BE2C (cell line): ENCODE results near the gene FOXO1.
A peak's percentile ranks its signal among the peaks of the same experiment; 100 is the strongest.
"Not testable (repeated sequence)": the region's sequence is repeated elsewhere in the genome, so short reads cannot be mapped to it uniquely, and the experiment has no call there.

Experiments
- DNase-seq: peaks from one replicate; pipeline ENCODE4 v3.0.0-alpha.2; 2020
- H3K27me3 ChIP-seq: fragments of 250-450 bp; sonication (Bioruptor Pico); 2 replicates; pipeline ENCODE4 v1.5.1; 2020; ENCODE audit warnings: mild to moderate bottlenecking
- H3K36me3 ChIP-seq: fragments of 250-450 bp; sonication (Bioruptor Pico); 2 replicates; pipeline ENCODE4 v1.5.1; 2020; ENCODE audit warnings: mild to moderate bottlenecking
- H3K4me1 ChIP-seq: fragments of 250-450 bp; sonication (Bioruptor Pico); 2 replicates; pipeline ENCODE4 v1.5.1; 2020
- H3K4me3 ChIP-seq: 2 replicates; pipeline ENCODE4 v1.5.1; 2011; ENCODE audit warnings: low read depth, low read length
- H3K9me3 ChIP-seq: fragments of 250-450 bp; sonication (Bioruptor Pico); 2 replicates; pipeline ENCODE4 v1.5.1; 2020
- TF ChIP-seq, protein P1 (sequence below): IDR thresholded peaks from 2 replicates; pipeline ENCODE4 v1.5.1; 2012; ENCODE audit warnings: mild to moderate bottlenecking, low read depth, low read length

FOXO1 gene

DNA sequence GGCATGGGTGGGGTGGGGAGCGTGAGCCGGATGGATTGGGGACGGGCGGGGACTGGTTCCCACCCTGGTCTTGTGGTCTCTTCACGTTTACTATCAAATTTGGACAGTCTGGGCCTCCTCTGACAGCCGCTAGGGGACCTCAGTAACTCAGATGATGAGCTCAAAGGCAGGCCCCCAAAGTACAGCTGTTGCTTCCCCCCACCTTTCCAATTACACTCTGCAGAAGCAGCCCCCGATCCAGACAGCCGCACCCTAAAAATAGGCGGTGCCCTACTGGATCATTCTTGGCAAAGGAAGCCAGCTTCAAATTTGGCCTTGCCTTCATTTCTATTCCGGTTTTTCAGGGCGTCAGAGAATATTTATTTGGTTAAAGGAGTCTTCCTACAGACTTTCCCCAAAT, 1.9 kb upstream of the FOXO1 start:
- H3K4me3 ChIP-seq, result no peak overlapping the region

DNA sequence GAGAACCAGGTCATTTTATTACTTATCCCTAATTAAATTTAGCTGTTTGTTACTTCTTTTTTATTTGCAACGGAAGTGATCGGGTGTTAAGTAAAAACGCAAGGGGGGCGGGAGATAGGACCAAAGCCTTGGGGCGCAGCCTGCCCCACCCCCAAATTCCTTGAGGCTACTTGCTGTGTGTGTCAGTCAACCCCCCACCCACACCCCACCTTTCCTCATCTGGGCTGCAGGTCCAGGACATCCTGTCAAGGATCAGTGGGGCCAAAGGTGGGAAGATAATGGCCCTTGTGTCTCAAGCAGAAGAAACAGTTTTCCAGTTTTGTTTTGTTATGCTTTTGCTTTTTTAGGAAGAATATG, 1.2 kb upstream of the FOXO1 start:
- Histone ChIP-seq H3K36me3 (no peaks in the 10 kb centered on the region), H3K4me3 (peak overlapping the region; percentile 70), H3K9me3 (no peaks in the 10 kb centered on the region), H3K4me1 (no peaks in the 10 kb centered on the region), H3K27me3 (peaks cover 41% of the 10 kb centered on the region)
- DNase-seq, result no peak
- TF ChIP-seq, protein P1, sequence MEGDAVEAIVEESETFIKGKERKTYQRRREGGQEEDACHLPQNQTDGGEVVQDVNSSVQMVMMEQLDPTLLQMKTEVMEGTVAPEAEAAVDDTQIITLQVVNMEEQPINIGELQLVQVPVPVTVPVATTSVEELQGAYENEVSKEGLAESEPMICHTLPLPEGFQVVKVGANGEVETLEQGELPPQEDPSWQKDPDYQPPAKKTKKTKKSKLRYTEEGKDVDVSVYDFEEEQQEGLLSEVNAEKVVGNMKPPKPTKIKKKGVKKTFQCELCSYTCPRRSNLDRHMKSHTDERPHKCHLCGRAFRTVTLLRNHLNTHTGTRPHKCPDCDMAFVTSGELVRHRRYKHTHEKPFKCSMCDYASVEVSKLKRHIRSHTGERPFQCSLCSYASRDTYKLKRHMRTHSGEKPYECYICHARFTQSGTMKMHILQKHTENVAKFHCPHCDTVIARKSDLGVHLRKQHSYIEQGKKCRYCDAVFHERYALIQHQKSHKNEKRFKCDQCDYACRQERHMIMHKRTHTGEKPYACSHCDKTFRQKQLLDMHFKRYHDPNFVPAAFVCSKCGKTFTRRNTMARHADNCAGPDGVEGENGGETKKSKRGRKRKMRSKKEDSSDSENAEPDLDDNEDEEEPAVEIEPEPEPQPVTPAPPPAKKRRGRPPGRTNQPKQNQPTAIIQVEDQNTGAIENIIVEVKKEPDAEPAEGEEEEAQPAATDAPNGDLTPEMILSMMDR, result no peak

More for the DNA sequence above, 1.9 kb upstream of the FOXO1 start:
- Histone ChIP-seq H3K27me3 (peaks cover 36% of the 10 kb centered on the region), H3K36me3 (no peaks in the 10 kb centered on the region), H3K9me3 (no peaks in the 10 kb centered on the region), H3K4me1 (no peaks in the 10 kb centered on the region)
- TF ChIP-seq, protein P1, result no peak
- DNase-seq, result no peak

DNA sequence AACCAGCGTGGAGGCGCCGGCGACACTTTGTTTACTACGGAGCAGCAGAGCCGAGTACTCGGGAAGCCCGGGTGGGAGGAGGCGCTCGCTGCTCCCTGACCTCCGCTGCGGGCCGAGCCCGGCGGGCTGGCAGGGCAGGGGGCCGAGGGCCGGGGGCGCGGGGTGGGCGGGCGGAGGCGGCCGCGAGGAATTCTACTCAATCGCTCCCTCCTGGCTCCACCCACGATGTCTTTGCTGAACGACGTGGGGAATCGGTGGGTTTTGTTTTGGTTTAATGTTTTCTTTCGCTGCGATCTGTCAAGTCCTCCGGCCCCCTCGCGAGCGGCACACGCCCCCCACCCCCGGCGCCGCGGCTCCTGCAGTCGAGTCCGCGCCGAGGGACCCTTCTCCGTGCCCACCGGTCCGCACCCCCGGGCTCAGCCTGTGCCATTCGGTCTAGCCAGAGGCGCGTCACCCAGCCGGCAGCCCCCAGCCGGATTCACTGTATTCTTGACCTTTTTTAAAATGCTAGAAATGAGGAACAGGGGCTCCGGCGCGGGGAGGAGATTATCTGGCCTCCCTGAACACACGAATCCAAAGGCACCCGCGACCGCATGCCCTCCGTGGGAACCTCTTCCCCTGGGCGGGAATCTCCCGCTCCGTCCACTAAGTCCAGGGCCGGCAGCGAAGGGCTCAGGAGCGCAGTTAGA, 636 bp upstream of the FOXO1 start:
- peak; percentile 24 for DNase-seq
- Histone ChIP-seq H3K4me1 (no peaks in the 10 kb centered on the region), H3K27me3 (peaks cover 41% of the 10 kb centered on the region), H3K4me3 (peak overlapping the region; percentile 70), H3K36me3 (no peaks in the 10 kb centered on the region), H3K9me3 (no peaks in the 10 kb centered on the region)
- TF ChIP-seq, protein P1, result no peak

DNA sequence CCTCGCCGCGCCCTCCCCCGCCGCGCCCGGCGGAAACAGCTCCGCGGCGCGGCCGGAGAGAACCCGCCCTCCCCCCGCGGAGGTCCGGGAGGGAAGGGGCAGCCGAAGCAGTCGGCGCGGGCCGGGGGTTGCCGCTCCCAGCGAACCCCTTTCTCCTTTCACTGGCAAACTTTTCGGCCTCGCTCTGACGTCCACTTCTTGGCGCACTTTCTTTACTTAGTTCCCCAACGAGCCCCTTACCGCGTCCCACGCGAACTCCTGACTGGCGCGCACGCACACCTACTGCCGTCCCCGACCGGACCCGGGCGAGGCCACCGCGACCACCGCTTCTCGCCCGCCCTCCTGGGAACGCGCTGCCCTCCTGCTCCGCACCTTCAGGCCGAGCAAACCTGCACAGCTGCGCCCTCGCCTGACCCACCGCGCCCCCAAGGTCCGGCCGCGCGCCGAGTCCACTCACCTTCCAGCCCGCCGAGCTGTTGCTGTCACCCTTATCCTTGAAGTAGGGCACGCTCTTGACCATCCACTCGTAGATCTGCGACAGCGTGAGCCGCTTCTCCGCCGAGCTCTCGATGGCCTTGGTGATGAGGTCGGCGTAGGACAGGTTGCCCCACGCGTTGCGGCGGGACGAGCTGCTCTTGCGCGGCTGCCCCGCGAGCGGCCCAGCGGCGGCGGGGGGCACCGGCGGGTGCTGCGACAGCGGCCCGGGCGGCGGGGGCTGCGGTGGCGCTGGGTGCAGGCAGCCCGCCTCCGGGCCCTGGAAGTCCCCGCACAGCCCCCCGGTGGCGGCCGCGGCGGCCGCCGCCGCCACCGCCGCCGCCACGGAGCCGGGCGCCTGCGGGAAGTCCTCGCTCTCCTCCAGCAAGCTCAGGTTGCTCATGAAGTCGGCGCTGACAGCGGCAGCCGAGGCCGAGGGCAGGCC, 1.1 kb downstream of the FOXO1 start:
- Histone ChIP-seq H3K36me3 (no peaks in the 10 kb centered on the region), H3K27me3 (peaks cover 41% of the 10 kb centered on the region), H3K9me3 (no peaks in the 10 kb centered on the region), H3K4me3 (peak overlapping the region; percentile 52), H3K4me1 (no peaks in the 10 kb centered on the region)
- TF ChIP-seq, protein P1, result no peak
- DNase-seq, result peak; percentile 35

DNA sequence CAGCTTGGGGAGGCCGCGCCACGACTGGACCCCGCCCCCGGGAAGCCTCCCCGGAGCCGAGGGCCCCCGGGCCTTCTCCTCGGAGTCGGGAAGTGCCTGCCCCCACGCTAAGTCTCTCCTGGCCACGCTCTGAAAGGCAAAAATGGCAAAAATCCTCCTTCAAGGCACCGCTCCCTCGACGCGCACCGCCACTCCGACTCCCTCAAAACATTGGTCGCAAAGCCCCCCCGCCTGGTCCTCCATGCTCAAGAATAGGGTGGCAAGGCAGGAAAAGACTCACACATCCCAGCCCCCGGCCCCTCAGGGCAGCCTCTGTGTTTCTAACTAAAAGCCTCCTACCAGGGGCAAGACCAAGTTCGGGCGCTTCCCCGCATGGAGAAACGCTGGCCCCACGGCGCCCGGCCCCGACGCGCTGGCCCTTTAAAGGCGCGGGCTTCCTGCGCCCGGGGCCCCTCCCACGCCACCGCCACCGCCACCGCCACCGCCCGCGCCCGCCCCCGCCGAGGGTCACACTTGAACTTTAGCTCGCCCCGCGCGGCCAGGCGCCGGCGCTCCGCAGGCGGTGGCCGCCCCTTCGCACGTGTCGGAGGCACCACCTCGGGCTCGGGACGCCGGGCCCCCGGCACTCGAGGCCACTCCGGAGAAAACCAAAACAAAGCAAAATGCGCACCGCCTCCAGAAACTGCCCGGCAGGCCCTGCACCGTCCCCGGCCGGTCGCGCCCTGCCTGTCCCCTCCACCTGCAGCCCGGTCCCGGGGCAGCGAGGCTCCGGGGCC, 1.9 kb downstream of the FOXO1 start:
- peak; percentile 13 for DNase-seq
- no peaks in the 10 kb centered on the region for H3K4me1 ChIP-seq
- no peak overlapping the region; the same call in 1 of the 2 replicates for H3K4me3 ChIP-seq
- peaks cover 44% of the 10 kb centered on the region for H3K27me3 ChIP-seq
- H3K9me3 ChIP-seq, result no peaks in the 10 kb centered on the region
- no peaks in the 10 kb centered on the region for H3K36me3 ChIP-seq
- TF ChIP-seq, protein P1, result no peak

DNA sequence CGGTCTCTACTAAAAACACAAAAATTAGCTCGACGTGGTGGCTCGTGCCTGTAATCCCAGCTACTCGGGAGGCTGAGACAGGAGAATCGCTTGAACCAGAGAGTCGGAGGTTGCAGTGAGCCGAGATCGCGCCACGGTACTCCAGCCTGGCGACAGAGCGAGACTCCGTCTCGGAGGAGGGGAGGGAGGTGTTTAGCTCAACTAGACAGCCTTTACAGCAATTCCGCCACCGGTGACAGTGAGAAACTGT, 2.4 kb downstream of the FOXO1 start:
- not testable (repeated sequence) for H3K4me3 ChIP-seq, H3K4me1 ChIP-seq, DNase-seq, H3K9me3 ChIP-seq, H3K36me3 ChIP-seq
- H3K27me3 ChIP-seq, result peaks cover 44% of the 10 kb centered on the region
